K562 (cell line): ENCODE data around the gene CKM.

Source experiments
- ATF3 ChIP-seq, 2 experiments: fragments of 450-650 bp in 1 of 2; sonication (generic) in 1 of 2; formaldehyde crosslinking in 1 of 2; IDR thresholded peaks in 1 of 2; conservative IDR thresholded peaks in 1 of 2; 2 replicates each; pipeline versions ENCODE4 v1.6.1 to v1.8.1; 2016 to 2023; ENCODE audit warnings: mild to moderate bottlenecking in 2 of 2, moderate library complexity in 2 of 2, inconsistent platforms in 1 of 2, missing genetic modification reagents in 1 of 2
- HDAC2 ChIP-seq: fragments of 450-650 bp; IDR thresholded peaks from 2 replicates; pipeline ENCODE4 v1.6.1; 2016; ENCODE audit warnings: mild to moderate bottlenecking
- KDM1A ChIP-seq, 2 experiments: fragments of 450-650 bp; IDR thresholded peaks; 2 replicates each; pipeline ENCODE4 v1.6.1; 2016; ENCODE audit warnings: mild to moderate bottlenecking in 2 of 2

GRCh38 chr19:45302416-45302815 is 20.3 kb downstream of the CKM start:
- TF ChIP-seq ATF3 (IDR thresholded peaks at IDR 0.05) (no peak), ATF3 (CRISPR knock-in tag; conservative IDR thresholded peaks at IDR 0.05) (no peak), HDAC2 (no peak), KDM1A (IDR thresholded peaks at IDR 0.05) (no peak)
